ENCODE results near the gene HCN1. TPM values are rescaled to one million over a fixed set of nuclear protein-coding genes. Genes with fewer than 3 reads are reported as not detected.

HCN1 gene
- total and polyA plus RNA-seq, 2 of the 8 experiments (the other 6 are each of a cell fraction or from before 2014, with no cell fraction given): 1.1 to 6.7 TPM

DNA sequence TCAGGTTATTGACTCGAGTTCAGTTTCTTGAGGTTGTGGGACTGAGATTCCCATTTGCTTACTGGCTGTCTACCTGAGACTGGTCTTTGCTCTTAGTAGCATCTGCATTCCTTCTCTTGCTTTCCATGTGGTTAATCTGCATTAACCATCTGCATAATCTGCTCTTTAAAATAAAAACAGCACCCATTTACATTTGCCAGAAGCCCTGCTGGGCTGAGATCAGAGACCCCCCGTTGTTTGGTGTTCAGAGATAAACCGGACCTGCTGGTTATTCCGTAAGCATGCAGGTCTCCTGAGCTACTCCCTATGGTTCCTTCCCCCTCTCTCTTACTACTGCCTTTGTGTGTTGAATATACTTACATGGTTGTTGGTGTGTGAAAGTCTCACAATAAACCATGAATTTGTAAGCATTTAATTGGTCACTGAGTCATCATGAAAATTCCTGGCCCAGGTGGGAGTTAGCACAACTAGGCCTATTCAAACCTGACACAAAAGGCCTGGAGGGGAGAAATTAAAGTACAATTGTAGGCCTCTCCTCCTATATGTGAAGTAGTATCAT, 490.7 kb downstream of the HCN1 start (continued):
- TF ChIP-seq, protein P1, sequence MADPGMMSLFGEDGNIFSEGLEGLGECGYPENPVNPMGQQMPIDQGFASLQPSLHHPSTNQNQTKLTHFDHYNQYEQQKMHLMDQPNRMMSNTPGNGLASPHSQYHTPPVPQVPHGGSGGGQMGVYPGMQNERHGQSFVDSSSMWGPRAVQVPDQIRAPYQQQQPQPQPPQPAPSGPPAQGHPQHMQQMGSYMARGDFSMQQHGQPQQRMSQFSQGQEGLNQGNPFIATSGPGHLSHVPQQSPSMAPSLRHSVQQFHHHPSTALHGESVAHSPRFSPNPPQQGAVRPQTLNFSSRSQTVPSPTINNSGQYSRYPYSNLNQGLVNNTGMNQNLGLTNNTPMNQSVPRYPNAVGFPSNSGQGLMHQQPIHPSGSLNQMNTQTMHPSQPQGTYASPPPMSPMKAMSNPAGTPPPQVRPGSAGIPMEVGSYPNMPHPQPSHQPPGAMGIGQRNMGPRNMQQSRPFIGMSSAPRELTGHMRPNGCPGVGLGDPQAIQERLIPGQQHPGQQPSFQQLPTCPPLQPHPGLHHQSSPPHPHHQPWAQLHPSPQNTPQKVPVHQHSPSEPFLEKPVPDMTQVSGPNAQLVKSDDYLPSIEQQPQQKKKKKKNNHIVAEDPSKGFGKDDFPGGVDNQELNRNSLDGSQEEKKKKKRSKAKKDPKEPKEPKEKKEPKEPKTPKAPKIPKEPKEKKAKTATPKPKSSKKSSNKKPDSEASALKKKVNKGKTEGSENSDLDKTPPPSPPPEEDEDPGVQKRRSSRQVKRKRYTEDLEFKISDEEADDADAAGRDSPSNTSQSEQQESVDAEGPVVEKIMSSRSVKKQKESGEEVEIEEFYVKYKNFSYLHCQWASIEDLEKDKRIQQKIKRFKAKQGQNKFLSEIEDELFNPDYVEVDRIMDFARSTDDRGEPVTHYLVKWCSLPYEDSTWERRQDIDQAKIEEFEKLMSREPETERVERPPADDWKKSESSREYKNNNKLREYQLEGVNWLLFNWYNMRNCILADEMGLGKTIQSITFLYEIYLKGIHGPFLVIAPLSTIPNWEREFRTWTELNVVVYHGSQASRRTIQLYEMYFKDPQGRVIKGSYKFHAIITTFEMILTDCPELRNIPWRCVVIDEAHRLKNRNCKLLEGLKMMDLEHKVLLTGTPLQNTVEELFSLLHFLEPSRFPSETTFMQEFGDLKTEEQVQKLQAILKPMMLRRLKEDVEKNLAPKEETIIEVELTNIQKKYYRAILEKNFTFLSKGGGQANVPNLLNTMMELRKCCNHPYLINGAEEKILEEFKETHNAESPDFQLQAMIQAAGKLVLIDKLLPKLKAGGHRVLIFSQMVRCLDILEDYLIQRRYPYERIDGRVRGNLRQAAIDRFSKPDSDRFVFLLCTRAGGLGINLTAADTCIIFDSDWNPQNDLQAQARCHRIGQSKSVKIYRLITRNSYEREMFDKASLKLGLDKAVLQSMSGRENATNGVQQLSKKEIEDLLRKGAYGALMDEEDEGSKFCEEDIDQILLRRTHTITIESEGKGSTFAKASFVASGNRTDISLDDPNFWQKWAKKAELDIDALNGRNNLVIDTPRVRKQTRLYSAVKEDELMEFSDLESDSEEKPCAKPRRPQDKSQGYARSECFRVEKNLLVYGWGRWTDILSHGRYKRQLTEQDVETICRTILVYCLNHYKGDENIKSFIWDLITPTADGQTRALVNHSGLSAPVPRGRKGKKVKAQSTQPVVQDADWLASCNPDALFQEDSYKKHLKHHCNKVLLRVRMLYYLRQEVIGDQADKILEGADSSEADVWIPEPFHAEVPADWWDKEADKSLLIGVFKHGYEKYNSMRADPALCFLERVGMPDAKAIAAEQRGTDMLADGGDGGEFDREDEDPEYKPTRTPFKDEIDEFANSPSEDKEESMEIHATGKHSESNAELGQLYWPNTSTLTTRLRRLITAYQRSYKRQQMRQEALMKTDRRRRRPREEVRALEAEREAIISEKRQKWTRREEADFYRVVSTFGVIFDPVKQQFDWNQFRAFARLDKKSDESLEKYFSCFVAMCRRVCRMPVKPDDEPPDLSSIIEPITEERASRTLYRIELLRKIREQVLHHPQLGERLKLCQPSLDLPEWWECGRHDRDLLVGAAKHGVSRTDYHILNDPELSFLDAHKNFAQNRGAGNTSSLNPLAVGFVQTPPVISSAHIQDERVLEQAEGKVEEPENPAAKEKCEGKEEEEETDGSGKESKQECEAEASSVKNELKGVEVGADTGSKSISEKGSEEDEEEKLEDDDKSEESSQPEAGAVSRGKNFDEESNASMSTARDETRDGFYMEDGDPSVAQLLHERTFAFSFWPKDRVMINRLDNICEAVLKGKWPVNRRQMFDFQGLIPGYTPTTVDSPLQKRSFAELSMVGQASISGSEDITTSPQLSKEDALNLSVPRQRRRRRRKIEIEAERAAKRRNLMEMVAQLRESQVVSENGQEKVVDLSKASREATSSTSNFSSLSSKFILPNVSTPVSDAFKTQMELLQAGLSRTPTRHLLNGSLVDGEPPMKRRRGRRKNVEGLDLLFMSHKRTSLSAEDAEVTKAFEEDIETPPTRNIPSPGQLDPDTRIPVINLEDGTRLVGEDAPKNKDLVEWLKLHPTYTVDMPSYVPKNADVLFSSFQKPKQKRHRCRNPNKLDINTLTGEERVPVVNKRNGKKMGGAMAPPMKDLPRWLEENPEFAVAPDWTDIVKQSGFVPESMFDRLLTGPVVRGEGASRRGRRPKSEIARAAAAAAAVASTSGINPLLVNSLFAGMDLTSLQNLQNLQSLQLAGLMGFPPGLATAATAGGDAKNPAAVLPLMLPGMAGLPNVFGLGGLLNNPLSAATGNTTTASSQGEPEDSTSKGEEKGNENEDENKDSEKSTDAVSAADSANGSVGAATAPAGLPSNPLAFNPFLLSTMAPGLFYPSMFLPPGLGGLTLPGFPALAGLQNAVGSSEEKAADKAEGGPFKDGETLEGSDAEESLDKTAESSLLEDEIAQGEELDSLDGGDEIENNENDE (IDR thresholded peaks at IDR 0.05; ENCODE audit: insufficient replicate concordance, low read length): no peak
- TF ChIP-seq GABPA (IDR thresholded peaks at IDR 0.05; ENCODE audit: borderline replicate concordance, insufficient read depth, low read length) (no peak), NANOG (IDR thresholded peaks at IDR 0.05; ENCODE audit: insufficient read depth, low read depth, low read length, poor library complexity, severe bottlenecking) (peak; percentile 92), JUND (IDR thresholded peaks at IDR 0.05; ENCODE audit: low read length) (peak; percentile 83), RAD21 (IDR thresholded peaks at IDR 0.05 in 1 of 2, conservative IDR thresholded peaks at IDR 0.05 in 1 of 2; ENCODE audit: low read depth in 2 of 2, low read length in 2 of 2) (peak in 1 of 2 experiments; percentile 15; a peak in 1 of 4 replicates), SIN3A (conservative IDR thresholded peaks at IDR 0.05 in 1 of 2, IDR thresholded peaks at IDR 0.05 in 1 of 2; ENCODE audit: low read depth in 1 of 2, low read length in 2 of 2) (no peak), POU5F1 (IDR thresholded peaks at IDR 0.05; ENCODE audit: low read depth, low read length) (peak; percentile 89)
- TF ChIP-seq, protein P2, sequence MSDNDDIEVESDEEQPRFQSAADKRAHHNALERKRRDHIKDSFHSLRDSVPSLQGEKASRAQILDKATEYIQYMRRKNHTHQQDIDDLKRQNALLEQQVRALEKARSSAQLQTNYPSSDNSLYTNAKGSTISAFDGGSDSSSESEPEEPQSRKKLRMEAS (IDR thresholded peaks at IDR 0.05): 0 out of 2 replicates have a peak, but pooled peaks have one; percentile 32

Data from H1 (cell line).